ENCODE measurements around the gene SNRNP48.
A peak's percentile ranks its signal among the peaks of the same experiment; 100 is the strongest.

The SNRNP48 gene, protein sequence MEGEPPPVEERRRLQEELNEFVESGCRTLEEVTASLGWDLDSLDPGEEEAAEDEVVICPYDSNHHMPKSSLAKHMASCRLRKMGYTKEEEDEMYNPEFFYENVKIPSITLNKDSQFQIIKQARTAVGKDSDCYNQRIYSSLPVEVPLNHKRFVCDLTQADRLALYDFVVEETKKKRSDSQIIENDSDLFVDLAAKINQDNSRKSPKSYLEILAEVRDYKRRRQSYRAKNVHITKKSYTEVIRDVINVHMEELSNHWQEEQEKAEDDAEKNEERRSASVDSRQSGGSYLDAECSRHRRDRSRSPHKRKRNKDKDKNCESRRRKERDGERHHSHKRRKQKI

DNA sequence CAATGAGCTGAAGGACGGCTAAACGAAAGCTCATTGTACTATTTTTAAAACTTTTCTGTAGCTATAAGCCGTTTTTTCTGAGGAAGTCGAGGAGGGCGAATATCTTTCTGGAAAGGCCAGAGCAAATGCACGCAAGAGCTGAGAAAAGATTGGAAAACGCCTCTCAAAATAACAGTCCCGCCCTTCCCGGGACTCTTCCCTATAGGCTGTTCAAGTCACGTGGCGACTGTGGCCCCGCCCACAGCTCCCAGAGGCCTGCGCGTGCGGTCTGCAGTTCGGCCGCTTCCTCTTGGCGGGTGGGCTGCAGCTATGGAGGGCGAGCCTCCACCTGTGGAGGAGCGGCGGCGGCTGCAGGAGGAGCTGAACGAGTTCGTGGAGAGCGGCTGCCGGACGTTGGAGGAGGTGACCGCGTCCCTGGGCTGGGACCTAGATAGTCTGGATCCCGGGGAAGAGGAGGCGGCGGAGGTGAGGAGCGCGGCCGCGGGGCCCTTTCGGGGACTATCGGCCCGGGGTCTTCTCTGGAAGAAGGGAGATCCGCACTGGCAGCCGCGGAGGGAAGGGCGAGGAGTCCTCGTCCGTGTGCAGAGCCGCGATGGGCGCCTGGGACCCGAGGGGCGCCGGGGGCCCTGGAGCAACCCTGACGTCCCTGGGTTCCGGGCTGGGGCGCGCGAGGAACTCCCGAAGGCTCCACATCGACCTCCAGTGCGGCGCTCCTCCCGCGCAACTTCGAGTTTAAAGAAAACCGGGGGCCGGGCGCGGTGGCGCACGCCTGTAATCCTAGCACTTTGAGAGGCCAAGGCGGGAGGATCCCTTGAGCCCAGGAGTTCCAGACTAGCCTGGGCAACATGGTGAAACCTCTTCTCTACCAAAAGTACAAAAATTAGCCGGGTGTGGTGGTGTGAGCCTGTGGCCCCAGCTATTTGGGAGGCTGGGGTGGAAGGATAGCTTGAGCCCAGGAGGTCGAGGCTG lies at the start of gene SNRNP48:
Gene SNRNP48 (plus strand): TSS at position 250 of the 969 bp plus-strand sequence. CDS start 60 bp downstream, at position 310.
- peak; percentile 83 for DNase-seq

DNA sequence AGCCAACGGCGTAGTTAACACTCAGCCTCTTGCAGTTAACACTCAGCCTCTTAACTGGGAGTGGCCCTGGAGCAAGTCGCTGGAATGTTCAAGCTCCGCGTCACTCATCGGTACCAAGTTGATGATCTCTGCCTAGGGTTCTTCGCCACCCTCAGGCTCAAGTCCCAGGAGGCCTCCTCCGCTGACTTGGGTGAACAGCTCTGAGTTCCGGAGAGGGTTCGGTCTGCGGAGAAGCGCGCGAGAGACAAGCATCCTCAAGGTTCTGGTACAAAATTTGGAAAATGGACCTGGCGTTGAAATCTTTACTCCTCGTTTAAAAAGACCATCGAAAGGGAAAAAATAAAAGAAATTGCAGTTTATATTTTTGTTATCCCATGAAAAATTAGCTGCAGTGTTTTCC lies 49.4 kb upstream of the SNRNP48 start:
- DNase-seq = no peak

DNA sequence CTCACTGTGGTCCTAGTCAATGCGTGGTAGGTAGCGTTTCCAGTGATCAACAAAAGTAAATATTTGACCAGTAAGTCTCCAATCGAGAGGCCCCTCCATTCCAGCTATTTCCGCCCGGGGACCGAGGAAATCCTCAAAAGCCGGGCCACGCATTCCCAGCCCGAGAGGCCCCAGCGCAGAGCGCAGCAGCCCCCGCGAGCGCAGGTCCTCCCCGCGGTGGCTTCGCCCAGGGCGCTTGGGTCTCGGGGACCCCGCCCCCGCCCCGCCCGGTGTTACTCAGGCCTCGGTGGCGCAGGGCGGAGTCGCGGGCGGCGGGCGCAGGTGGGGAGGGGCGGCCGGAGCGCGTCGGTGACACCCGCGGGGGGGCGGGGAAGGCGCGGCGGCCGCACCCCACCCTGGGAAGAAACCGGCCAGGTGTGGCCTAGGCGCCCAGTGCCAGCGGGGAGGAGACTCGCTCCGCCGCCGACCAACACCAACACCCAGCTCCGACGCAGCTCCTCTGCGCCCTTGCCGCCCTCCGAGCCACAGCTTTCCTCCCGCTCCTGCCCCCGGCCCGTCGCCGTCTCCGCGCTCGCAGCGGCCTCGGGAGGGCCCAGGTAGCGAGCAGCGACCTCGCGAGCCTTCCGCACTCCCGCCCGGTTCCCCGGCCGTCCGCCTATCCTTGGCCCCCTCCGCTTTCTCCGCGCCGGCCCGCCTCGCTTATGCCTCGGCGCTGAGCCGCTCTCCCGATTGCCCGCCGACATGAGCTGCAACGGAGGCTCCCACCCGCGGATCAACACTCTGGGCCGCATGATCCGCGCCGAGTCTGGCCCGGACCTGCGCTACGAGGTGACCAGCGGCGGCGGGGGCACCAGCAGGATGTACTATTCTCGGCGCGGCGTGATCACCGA lies 48.6 kb upstream of the SNRNP48 start, which contains the start of gene DSP:
Gene DSP (plus strand): TSS at position 497 of the 890 bp plus-strand sequence. CDS start 245 bp downstream, at position 742.
- peak; percentile 27 for DNase-seq

DNA sequence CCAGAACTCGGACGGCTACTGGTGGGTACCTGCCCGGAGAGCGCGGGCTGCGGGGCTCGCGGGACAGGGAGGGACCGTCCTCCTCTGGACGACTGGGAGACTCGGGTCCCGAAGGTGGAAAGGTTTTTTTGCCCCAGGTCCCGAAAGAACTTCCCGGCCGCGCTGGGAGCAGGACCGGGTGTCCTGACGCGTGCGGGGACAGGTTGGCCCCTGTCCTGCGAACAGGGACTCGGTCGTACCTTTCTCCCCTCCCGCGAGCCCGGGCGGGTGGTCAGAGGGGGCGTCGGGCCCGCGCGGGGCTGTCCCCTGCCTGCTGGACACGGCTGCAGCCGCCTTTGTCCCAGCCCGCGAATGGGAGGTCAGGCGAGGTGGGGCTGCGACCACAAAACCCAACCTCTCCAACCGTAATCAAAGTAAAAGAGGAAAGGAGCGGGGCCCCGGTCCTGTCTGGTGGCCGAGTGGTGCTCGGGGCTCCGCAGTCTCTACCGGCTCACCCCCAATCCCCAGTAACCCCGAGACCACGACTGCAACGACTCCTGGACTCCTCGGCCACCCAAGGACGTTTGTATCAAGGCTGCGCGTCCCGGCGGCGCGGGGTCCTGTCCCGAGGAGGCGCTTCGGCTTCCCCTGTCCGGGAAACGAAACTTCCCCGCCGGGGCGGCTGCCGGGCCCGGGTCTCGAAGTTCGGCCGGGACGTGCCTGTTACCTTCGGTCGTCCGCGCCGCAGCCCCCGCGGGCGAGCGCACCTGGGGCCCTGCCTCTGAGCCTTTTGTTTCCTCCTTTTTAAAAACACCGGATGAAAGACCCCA lies 47.7 kb upstream of the SNRNP48 start:
- DNase-seq = no peak

DNA sequence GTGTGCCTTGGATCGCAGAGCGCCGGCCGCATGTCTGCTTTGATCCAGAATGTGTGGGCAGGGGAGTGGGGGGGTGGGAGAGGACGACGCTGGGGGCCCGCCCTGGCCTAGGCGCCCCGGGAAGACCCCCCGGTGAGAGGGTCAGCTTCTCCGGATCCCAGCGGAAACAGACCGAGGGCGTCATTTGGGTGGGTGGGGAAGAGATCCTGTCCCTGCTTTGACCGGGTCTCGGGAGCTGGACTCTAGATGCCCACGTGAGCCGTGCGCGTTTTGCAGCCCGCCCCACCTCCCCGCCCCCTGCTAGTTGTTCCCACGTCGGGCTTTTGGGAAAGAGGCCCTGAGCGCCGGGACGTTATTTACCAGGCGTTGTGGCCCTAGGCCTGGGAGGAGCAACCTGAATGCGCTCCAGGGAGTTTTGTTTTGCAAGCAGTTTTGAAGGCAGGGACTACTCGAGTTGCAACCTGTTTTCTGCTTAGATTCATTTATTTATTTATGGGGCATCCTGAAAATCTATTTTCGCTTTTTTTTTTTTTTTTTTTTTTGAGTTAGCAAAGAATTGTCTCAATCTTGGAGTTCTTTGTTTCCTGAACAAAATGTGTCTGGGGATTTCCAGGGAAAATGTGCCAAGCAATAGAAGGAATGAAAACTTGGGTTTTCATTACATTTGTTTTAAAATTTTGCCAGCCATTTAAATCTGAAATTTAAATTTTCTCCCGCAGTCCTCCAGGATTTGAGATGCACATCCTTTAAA lies 46.9 kb upstream of the SNRNP48 start:
- peak; percentile 15 for DNase-seq

DNA sequence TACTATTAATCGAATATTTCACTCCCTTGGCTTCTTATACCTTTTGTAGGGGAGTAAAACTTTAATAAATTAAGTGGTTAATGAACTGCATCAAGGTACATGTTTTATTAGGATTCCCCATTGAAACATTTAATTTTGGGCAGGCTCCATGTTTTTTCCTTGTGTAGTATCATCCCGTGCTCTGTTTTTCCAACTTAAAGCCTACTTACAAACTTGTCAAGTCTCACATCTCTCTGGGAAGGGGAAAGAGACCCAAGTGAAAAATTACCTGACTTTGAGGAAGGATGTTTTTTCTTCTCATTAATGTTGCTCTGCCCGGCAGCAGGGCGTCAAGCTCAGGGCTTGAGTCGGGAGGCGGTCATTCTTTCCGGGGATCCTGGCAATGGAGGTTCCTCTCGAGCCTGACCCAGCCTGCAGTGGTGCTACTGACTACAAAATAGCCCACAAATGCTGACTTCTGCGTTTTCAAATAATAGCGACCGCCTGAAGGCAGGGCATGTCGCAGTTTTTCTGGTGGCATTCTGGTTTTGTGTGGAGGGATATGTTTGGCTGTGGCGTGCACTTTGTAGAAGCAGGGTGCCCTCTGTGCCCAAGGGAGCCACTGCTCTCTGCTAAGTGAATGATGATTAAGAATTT lies 46.1 kb upstream of the SNRNP48 start:
- DNase-seq = no peak

DNA sequence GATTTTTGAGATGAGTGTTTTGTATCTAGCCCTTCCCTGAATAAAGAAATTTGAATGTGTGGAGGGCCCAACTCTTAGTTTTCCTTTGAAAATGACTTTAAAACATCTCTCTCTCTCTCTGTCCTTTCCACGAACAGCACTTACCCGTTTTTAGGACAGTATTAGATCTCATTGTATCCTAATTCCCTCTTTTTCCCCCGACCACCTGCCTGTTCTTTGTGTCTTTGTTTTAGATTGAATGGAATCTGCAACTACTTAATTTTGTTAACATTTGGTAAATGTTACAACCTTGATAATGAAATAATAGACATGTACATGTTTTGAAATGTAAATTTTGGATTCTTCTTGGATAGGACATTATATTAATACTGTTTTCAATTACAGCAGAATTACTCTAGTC lies 45.4 kb upstream of the SNRNP48 start:
- no peak for DNase-seq

DNA sequence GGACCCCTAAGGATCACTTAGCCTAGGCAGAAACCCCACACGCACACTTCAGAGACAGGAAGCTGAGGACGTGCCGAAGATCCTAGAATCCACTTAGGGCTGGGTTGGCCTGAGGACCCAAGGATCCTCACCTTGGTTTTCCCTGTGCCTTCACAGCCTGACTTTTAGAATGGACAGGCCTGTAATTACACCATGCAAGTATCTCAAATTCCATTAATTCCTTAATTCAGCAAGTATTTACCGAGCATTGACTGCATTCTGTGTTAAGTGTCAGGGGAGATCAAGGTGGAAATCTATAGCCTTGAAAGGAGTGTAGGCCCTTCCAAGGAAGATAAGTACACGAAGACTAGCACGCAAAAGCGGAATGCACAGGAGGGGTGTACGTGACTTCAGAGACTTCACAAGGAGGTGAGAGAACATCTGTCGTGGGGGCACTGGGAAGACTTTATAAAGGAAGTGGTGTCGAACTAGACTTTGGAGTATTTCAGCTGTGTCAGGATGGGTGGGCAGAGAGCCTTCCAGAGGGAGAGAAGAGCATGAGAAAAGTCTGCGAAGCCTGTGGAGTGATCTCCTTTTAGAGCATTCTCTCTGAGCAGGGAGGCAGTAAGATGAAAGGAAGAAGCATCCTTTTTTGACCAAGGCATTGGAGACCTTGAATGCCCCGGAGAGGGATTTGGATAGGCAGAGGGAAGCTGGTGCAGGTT lies 44.5 kb upstream of the SNRNP48 start:
- no peak for DNase-seq

DNA sequence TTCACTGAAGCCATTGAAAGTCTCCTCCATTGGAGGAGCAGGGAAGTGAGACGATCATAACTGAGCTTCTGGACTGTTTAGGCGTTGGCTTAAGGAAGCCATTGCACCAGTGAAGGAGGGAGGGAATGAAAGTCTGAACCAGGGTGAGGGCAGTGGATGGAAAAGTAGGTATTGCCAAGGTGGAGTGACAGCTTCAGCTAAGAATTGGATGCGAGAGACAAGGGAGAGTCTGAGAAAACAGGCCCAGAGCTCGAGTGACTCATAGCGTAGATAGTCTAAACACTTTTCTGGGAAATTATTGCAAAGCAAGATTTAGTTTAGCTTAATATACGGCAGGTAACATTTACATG lies 44.0 kb upstream of the SNRNP48 start:
- DNase-seq = no peak

DNA sequence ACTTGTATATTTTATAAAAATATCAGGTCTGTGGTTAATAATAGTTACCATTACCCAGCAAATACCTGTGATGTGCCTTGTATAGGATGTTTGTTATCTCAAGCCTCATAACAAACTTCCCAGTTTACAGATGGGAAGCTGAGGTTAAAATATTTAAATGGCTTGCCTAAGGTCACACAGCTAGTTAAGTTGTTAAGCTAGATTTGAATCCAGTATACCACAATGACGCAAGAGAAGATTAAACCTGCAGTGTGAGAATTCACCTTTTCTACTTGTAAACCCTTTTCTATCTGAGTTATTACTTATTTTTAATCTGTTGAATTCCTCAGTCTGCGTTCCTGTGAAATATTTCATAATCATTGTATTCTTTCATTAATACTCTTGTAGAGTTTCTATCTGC lies 43.6 kb upstream of the SNRNP48 start:
- no peak for DNase-seq

DNA sequence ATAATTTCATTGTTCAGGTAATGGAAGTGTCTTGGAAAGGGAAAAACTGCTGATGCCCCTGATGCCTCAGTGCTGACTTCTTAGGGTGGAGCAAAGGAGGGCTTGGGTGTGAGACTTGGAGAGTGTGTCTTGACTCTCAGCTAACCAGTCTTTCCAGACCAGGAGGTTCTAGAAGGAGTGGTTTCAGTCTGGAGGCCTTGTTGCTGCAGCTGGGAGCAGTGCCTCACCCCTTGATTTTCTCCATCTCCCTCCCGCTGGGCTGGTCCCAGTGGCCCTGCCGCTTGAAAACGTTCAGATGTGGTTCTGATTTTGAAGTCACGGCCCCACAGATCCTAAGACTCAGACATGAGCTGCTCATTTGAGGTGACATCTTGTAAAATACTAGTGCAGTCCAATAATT lies 43.1 kb upstream of the SNRNP48 start:
- no peak for DNase-seq

DNA sequence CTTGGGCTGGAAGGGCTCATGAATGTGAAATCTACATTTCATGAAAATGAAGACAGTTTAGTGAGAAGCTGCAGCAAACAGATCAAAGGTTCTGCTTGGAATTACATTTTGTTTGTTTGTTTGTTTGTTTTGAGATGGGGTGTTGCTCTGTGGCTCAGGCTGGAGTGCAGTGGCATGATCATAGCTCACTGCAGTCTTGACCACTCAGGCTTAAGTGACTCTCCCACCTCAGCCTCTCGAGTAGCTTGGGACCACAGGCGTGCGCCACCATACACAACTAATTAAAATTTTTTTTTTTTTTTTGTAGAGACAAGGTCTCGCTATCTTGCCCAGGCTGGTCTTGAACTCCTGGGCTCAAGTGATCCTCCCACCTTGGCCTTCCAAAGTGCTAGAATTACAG lies 42.7 kb upstream of the SNRNP48 start:
- DNase-seq = no peak

DNA sequence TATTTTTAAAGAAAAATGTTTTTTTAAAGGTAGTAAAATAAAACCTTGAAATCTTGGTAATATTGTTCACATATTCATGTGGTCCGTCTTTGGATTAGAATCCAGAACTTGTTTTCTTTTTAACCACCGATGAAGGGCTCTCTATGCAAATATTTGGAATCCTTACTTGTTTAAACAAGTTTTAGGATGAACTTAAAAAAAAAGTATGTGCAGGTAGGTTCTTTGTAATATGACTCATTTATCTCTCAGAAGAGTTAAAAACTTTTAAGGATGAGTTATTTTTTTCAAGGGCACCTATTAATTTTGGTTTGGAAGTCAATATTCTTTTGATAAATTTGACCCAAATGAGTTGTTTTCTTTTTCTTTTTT lies 39.6 kb upstream of the SNRNP48 start:
- DNase-seq = no peak

DNA sequence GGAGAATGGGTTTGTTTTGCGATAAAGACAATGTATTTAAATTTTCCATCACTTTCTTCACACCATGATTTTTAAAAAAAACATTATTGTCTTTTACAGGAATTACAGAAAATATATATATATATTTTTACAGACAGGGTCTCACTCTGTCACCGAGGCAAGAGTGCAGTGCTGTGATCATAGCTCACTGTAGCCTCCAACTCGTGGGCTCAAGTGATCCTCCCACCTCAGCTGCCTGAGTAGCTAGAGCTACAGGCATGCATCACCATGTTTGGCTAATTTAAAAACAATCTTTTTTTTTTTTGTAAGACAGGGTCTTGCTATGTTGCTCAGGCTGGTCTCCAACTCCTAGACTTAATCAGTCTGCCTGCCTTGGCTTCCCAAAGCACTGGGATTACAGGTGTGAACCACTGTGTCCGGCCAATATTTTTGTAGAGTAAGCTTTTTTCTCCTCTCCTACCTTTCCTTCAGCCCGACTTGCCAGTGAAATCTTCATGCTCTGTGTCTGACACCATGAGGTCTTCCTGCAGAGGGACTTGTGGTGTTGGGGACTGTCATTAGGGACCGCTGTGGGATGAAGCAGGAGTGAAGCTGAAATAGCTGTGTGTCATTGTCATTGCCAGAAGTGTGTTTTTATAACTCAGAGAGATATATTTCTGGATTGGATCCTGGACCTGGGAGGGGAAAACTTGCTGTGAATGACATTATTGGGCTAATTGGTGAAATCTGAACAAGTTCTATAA lies 35.3 kb upstream of the SNRNP48 start:
- DNase-seq = no peak

DNA sequence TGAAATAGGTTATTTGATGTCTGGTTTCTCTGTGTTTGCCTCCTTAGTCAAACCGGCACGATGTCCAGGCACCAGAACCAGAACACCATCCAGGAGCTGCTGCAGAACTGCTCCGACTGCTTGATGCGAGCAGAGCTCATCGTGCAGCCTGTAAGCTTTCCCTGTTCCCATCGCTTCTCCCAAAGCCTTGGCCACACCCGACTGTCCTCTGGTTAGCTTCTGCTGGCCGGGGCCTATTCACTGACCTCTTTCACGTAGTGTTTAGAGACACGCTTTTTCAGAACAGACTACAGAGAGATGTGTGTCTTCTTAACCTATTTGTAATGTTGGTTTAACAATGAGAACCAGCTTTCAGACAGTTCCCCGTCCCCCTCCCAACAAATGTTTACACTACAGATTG lies 34.3 kb upstream of the SNRNP48 start:
- no peak for DNase-seq

DNA sequence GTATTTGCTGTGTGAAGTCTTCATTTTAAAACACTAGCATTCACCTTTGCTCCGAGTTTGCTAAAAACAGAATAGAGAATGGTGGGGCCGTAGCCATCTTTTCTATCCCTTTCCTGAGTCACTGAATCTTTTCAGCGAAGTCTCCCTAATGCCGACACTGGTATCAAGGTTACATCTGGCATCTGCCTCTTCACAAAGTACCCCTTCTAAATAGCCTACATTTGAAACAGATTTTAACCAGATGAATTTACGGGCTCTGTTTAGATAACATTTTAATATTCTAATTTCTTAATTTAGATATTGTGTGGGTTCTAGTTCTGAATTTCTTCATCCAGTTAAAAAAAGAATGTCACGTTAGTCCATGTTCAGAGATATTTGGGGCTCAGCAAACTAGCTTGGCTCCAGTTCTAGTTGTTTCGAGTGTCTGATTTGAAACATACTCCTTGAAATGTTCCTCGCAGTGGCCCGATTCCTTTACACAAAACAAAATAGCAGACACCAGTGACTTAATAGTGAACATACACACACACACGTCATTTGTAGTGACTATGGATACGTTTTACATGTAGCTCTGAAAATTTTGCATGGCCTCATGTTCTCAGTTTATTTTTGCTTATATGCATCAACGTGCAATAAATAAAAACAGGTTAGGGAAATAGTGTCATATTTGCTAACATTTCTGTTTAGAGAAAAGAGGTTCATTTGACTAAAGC lies 33.4 kb upstream of the SNRNP48 start:
- DNase-seq = no peak

DNA sequence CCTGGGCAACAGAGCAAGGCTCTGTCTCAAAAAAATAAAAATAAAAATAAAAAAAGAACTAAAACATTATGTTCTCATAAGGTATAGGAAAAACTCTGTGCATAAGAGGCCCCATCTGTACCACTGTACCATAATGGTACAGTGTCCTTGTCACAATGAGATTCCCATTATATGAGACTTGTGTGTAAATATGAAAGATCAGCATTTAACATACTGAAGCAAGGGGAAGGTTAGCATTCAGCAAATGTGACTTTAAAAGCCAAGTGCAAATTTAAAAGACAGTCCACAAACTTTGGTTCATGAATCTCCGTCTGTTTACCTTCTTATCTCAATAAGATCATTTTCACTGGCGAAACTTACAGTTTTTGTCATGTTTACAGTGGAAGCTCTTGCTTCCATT lies 32.3 kb upstream of the SNRNP48 start:
- no peak for DNase-seq

DNA sequence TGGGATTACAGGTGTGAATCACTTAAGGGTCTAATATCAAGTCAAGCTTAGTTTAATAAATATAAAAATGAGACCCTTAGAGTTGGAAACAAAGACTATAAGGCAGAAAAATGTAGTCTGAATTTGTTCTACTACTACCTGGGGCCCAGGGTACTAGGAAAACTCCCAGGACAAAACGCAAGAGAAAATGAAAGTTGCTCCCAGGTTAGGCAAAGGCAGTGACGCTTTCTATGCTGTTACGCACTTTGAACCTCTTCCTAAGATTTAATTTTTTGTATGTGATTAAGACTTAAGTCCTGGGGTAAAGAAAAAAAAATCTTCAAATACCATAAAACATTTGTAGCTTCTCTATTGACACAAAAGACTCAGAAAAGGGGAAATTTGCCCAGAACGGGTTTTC lies 31.2 kb upstream of the SNRNP48 start:
- DNase-seq = no peak

DNA sequence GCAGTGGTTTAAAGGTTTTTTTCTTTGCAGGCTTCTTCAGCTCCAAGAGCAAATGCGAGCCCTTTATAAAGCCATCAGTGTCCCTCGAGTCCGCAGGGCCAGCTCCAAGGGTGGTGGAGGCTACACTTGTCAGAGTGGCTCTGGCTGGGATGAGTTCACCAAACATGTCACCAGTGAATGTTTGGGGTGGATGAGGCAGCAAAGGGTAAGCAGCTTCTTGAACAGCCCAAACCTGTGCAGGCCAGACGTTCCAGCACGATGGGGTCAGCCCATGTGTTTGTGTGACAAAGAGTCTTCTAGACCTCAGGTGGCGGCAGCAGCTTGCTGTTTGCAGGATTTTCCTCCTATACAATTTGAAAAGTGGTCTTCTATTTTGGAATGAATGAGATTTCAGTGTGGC lies 30.8 kb upstream of the SNRNP48 start:
- DNase-seq = no peak
